HFF-Myc (cell line): ENCODE measurements around the gene TMEM45A.

ENCODE experiments used
- DNase-seq: peaks from one replicate; pipeline ENCODE4 v3.0.0-alpha.2; 2011; ENCODE audit warnings: low read depth; ENCODE audit errors: extremely low read depth
- H3K4me3 ChIP-seq: replicated peaks from 2 replicates; pipeline ENCODE4 v1.5.1; 2011; ENCODE audit warnings: low read depth, mild to moderate bottlenecking, control low read depth, low read length
- CTCF ChIP-seq: IDR thresholded peaks from 2 replicates; pipeline ENCODE4 v1.5.1; 2012; ENCODE audit warnings: mild to moderate bottlenecking, low read depth, low read length, control low read depth; ENCODE audit errors: missing control alignments

TMEM45A gene

GRCh38 chr3:100482176-100482575, 10.2 kb upstream of the TMEM45A start:
- no peak for TF ChIP-seq CTCF
- H3K4me3 ChIP-seq: no peak overlapping the region
- no peak for DNase-seq

DNA sequence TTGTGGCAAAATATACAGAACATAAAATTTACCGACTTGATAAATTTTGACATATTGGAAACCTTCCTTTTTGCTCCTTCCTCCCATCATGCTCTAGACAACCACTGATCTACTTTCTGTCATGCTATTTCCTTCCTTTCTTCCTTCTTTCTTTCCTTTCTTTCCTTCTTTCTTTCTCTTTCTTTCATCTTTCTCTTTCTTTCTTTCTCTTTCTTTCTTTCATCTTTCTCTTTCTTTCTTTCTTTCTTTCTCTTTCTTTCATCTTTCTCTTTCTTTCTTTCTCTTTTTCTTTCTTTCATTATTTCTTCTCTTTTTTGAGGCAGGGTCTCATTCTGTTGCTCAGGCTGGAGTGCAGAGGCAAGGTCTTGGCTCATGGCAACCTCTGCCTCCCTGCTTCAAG, 8.9 kb upstream of the TMEM45A start:
- DNase-seq: no peak
- H3K4me3 ChIP-seq: no peak overlapping the region
- TF ChIP-seq CTCF: no peak

GRCh38 chr3:100486808-100487207, 5.6 kb upstream of the TMEM45A start:
- H3K4me3 ChIP-seq: no peak overlapping the region
- no peak for TF ChIP-seq CTCF

DNA sequence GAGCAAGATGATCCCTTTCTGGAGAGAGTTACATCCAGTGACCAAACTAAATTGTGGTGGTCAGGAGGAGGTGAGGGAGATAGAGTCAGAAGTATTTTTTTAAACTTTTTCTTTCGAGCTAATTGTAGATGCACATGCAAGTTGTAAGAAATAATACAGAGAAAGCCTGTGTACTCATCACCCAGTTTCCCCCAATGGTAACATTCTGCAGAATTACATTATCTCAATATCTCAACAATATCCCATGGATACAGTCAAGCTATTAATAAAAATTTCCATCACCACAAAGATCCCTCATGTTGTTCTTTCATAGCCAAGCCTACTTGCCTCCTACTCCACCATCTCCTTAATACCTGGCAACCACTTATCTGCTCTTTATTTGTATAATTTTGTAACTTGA, 3.3 kb upstream of the TMEM45A start:
- no peak overlapping the region for H3K4me3 ChIP-seq
- DNase-seq: no peak
- TF ChIP-seq CTCF: no peak

More at GRCh38 chr3:100486808-100487207, 5.6 kb upstream of the TMEM45A start:
- no peak for DNase-seq

GRCh38 chr3:100496711-100497261, 4.4 kb downstream of the TMEM45A start:
- no peak overlapping the region for H3K4me3 ChIP-seq
- no peak for DNase-seq
- no peak for TF ChIP-seq CTCF

DNA sequence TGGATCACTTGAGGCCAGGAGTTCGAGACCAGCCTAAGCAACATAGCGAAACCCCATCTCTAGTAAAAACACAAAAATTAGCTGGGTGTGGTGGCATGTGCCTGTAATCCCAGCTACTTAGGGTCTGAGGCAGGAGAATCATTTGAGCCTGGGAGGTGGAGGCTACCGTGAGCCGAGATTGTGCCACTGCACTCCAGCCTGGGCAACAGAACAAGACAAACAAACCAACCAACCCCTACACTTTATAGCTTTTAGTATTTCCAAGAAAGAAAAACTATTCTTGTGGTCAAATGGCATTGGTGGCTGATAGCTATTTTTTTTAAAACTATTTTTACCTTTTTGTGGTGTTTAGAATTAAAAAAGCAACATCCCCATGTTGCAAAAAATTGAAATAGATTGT, 7.2 kb downstream of the TMEM45A start:
- TF ChIP-seq CTCF: no peak
- DNase-seq: no peak
- no peak overlapping the region for H3K4me3 ChIP-seq

- TF ChIP-seq CTCF: no peak
- no peak for DNase-seq
- H3K4me3 ChIP-seq: no peak overlapping the region
Measured at GRCh38 chr3:100500320-100500880, 8.0 kb downstream of the TMEM45A start.
